Trophoblast cell (in vitro differentiated cells and primary cell): ENCODE data around the gene FHIT.

Experiments used
- DNase-seq, 2 donors: peaks; one replicate each; pipeline ENCODE4 v3.0.0-alpha.2; 2016
- H2AFZ ChIP-seq: 2 replicates; pipeline ENCODE4 v1.6.1; 2013; ENCODE audit warnings: low read length, moderate library complexity, mild to moderate bottlenecking; ENCODE audit not compliant: insufficient read depth, poor library complexity
- H2AK5ac ChIP-seq: 2 replicates; pipeline ENCODE4 v1.6.1; 2013; ENCODE audit warnings: mild to moderate bottlenecking, low read length
- H2BK120ac ChIP-seq: 2 replicates; pipeline ENCODE4 v1.6.1; 2013; ENCODE audit warnings: low read length, mild to moderate bottlenecking, moderate library complexity; ENCODE audit not compliant: insufficient read depth, poor library complexity
- H2BK12ac ChIP-seq: 2 replicates; pipeline ENCODE4 v1.6.1; 2013; ENCODE audit warnings: mild to moderate bottlenecking, low read length, moderate library complexity
- H2BK5ac ChIP-seq: 2 replicates; pipeline ENCODE4 v1.6.1; 2013; ENCODE audit warnings: low read length, low read depth, moderate library complexity, mild to moderate bottlenecking; ENCODE audit not compliant: poor library complexity
- H3K14ac ChIP-seq: 2 replicates; pipeline ENCODE4 v1.6.1; 2013; ENCODE audit warnings: mild to moderate bottlenecking, low read length
- H3K18ac ChIP-seq: 2 replicates; pipeline ENCODE4 v1.6.1; 2013; ENCODE audit warnings: mild to moderate bottlenecking, low read length
- H3K23ac ChIP-seq: 2 replicates; pipeline ENCODE4 v1.6.1; 2013; ENCODE audit warnings: low read length
- H3K27ac ChIP-seq: 2 replicates; pipeline ENCODE4 v1.5.1; 2013; ENCODE audit warnings: low read depth, mild to moderate bottlenecking, inconsistent platforms, low read length, moderate library complexity
- H3K27me3 ChIP-seq: 2 replicates; pipeline ENCODE4 v1.6.1; 2013; ENCODE audit warnings: inconsistent platforms, mild to moderate bottlenecking, low read length, moderate library complexity; ENCODE audit not compliant: insufficient read depth
- H3K36me3 ChIP-seq, 2 experiments: 1 replicate in 1 of 2; 2 replicates in 1 of 2; pipeline ENCODE4 v1.6.1; 2013; ENCODE audit warnings: low read length in 2 of 2, mild to moderate bottlenecking in 2 of 2, moderate library complexity in 1 of 2; ENCODE audit not compliant: insufficient read depth in 2 of 2, control insufficient read depth in 1 of 2
- H3K4ac ChIP-seq: 2 replicates; pipeline ENCODE4 v1.6.1; 2013; ENCODE audit warnings: low read depth, mild to moderate bottlenecking, low read length, moderate library complexity
- H3K4me1 ChIP-seq, 2 experiments: 1 replicate in 1 of 2; 2 replicates in 1 of 2; pipeline ENCODE4 v1.6.1; 2013; ENCODE audit warnings: low read length in 2 of 2, mild to moderate bottlenecking in 2 of 2, moderate library complexity in 1 of 2; ENCODE audit not compliant: insufficient read depth in 2 of 2, control insufficient read depth in 1 of 2
- H3K4me2 ChIP-seq: 2 replicates; pipeline ENCODE4 v1.6.1; 2013; ENCODE audit warnings: inconsistent platforms, mild to moderate bottlenecking, low read length, moderate library complexity
- H3K4me3 ChIP-seq: 2 replicates; pipeline ENCODE4 v1.5.1; 2013; ENCODE audit warnings: mild to moderate bottlenecking, low read depth, low read length, inconsistent platforms
- H3K79me1 ChIP-seq: one replicate; pipeline ENCODE4 v1.6.1; 2013; ENCODE audit warnings: low read length
- H3K79me2 ChIP-seq: 2 replicates; pipeline ENCODE4 v1.6.1; 2013; ENCODE audit warnings: low read length, mild to moderate bottlenecking; ENCODE audit not compliant: control insufficient read depth, insufficient read depth, poor library complexity
- H3K9ac ChIP-seq: 2 replicates; pipeline ENCODE4 v1.6.1; 2013; ENCODE audit warnings: mild to moderate bottlenecking, low read length
- H3K9me3 ChIP-seq: 2 replicates; pipeline ENCODE4 v1.6.1; 2013; ENCODE audit warnings: low read depth, mild to moderate bottlenecking, control low read depth, inconsistent platforms, low read length; ENCODE audit not compliant: insufficient read depth
- H4K12ac ChIP-seq: 2 replicates; pipeline ENCODE4 v1.6.1; 2013; ENCODE audit warnings: low read depth, mild to moderate bottlenecking, low read length, moderate library complexity
- H4K8ac ChIP-seq: 2 replicates; pipeline ENCODE4 v1.6.1; 2013; ENCODE audit warnings: low read depth, mild to moderate bottlenecking, low read length, moderate library complexity
- H4K91ac ChIP-seq: one replicate; pipeline ENCODE4 v1.6.1; 2013; ENCODE audit warnings: low read depth, mild to moderate bottlenecking, low read length, moderate library complexity
- WGBS: extraction: QIAGEN DNeasy Blood & Tissue Kit; methylation state at CpG from one replicate; pipeline ENCODE4 v1.1.7; 2013; ENCODE audit warnings: missing lambda C conversion rate; ENCODE audit not compliant: insufficient read length, insufficient coverage; ENCODE audit errors: extremely low coverage; 5-methylcytosine and 5-hydroxymethylcytosine counted together

The FHIT gene

DNA sequence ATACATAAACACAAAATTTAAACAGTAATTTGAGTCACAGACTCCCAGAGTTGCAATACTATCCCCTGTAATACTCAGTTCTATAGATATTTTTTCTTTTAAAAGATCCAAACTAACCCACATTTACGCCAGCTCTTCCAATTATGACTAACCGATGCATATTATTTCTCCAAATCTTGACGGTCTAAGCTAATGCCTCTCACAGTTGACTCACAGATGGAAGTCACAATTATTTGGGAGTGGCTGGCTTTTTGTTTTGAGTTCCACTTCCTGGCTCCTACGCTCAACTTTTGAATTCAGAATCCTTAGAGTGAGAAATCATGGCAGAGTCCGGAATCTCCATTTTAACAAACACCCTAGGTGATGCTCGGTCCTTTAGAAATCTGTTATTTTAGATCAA is 749.9 kb downstream of the FHIT start:
- Histone ChIP-seq H3K27ac (no peak overlapping the region), H2BK5ac (no peak overlapping the region), H4K8ac (no peak overlapping the region)

DNA sequence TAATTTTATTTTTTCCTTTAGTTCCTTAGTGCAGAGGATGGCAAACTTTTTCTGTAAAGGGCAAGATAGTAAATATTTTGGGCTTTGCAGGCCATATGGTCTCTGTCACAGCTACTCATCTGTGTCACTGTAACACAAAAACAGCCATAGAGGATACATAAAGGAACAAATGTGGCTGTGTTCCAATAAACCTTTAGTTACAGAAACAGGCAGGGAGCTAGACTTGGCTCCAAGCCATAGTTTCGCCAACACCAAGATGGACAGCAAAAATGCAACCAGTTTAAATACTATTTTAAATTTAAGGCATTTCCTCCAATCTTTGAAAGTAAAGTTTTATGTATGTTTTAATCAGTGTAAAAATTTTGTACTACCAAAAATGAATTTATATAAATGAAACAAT is 753.4 kb downstream of the FHIT start:
- Histone ChIP-seq H2BK12ac (no peak overlapping the region), H3K79me2 (no peaks in the 10 kb centered on the region), H4K12ac (no peak overlapping the region), H3K23ac (no peak overlapping the region), H3K27ac (no peak overlapping the region), H3K9me3 (no peaks in the 10 kb centered on the region), H2BK120ac (no peak overlapping the region), H3K4me1 (no peaks in the 10 kb centered on the region), H3K27me3 (no peaks in the 10 kb centered on the region), H2AFZ (no peak overlapping the region), H3K9ac (no peak overlapping the region), H3K18ac (no peak overlapping the region), H2AK5ac (no peak overlapping the region), H3K4ac (no peak overlapping the region), H3K36me3 (no peaks in the 10 kb centered on the region), H2BK5ac (no peak overlapping the region), H3K79me1 (no peaks in the 10 kb centered on the region), H4K8ac (no peak overlapping the region), H3K14ac (no peak overlapping the region), H3K4me2 (no peak overlapping the region), H3K4me3 (no peak overlapping the region), H4K91ac (no peak overlapping the region)
- WGBS = no CpG with 5 or more reads among the region's 1 CpG
- no peak for DNase-seq

More for the DNA sequence above, 749.9 kb downstream of the FHIT start:
- H3K9me3 ChIP-seq = no peaks in the 10 kb centered on the region
- no peak for DNase-seq
- no peaks in the 10 kb centered on the region for H3K79me2 ChIP-seq
- H3K23ac ChIP-seq = no peak overlapping the region
- no CpG with 5 or more reads among the region's 6 CpGs for WGBS
- no peaks in the 10 kb centered on the region for H3K79me1 ChIP-seq
- H3K18ac ChIP-seq = no peak overlapping the region
- H3K14ac ChIP-seq = no peak overlapping the region
- H2BK120ac ChIP-seq = no peak overlapping the region
- H3K4me1 ChIP-seq = no peaks in the 10 kb centered on the region
- H4K12ac ChIP-seq = no peak overlapping the region
- no peak overlapping the region for H2AFZ ChIP-seq
- H4K91ac ChIP-seq = no peak overlapping the region
- H3K4ac ChIP-seq = no peak overlapping the region
- no peaks in the 10 kb centered on the region for H3K27me3 ChIP-seq
- H2BK12ac ChIP-seq = no peak overlapping the region
- no peak overlapping the region for H3K4me2 ChIP-seq
- no peaks in the 10 kb centered on the region for H3K36me3 ChIP-seq
- H2AK5ac ChIP-seq = no peak overlapping the region
- no peak overlapping the region for H3K4me3 ChIP-seq
- H3K9ac ChIP-seq = no peak overlapping the region

DNA sequence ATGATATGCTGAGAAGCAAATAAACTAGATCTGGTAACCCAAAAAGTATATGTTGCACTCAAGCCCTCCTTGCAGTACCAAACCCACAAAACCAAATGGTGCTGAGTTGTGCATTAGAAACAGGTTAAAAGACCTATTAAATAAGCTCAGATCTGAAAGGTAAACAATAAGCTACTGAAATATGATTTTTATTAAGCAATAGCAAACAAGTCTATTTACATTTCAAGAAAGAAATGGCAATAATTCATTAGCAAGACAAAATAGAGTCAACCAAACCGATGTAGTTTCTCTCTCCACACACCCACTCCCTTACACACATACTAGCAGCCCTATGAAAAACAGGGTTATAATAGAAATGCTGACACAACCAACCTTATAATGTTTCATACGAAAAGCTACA is 760.3 kb downstream of the FHIT start:
- H3K14ac ChIP-seq = no peak overlapping the region
- no peak overlapping the region for H2BK12ac ChIP-seq
- H3K9me3 ChIP-seq = no peaks in the 10 kb centered on the region
- H3K4me2 ChIP-seq = no peak overlapping the region
- no peak overlapping the region for H3K9ac ChIP-seq
- H3K27me3 ChIP-seq = no peaks in the 10 kb centered on the region
- H3K4me1 ChIP-seq = no peaks in the 10 kb centered on the region
- H3K79me1 ChIP-seq = no peaks in the 10 kb centered on the region
- no peak overlapping the region for H2AFZ ChIP-seq
- no peak for DNase-seq
- no peaks in the 10 kb centered on the region for H3K79me2 ChIP-seq
- H4K8ac ChIP-seq = no peak overlapping the region
- no CpG with 5 or more reads among the region's 2 CpGs for WGBS
- no peak overlapping the region for H3K23ac ChIP-seq
- no peak overlapping the region for H3K27ac ChIP-seq
- H3K18ac ChIP-seq = no peak overlapping the region
- H2BK120ac ChIP-seq = no peak overlapping the region
- H3K4ac ChIP-seq = no peak overlapping the region
- H4K12ac ChIP-seq = no peak overlapping the region
- no peak overlapping the region for H2AK5ac ChIP-seq
- H4K91ac ChIP-seq = no peak overlapping the region
- H3K4me3 ChIP-seq = no peak overlapping the region
- H2BK5ac ChIP-seq = no peak overlapping the region
- H3K36me3 ChIP-seq = no peaks in the 10 kb centered on the region

DNA sequence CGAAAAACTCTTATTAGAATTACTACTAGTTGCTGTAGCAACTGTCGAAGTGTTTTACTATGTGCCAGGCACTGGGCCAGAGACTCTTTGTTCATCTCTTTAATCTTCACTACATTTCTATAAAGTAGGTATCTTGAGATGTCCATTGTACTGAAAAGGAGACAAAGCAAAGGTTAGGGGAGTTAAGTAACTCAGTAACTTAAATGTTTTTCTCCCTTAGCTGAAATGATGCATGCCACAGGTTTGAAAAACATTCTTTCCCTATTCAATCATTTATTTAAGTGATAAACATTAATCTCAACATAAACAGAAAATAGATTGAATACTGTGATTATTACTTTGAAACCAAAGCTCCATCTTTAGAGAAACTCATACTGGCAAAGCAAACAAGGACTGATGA is 776.2 kb downstream of the FHIT start:
- Histone ChIP-seq H4K91ac (no peak overlapping the region), H4K8ac (no peak overlapping the region), H3K23ac (no peak overlapping the region), H2BK12ac (no peak overlapping the region), H3K79me2 (no peaks in the 10 kb centered on the region), H3K4me2 (no peak overlapping the region), H4K12ac (no peak overlapping the region), H3K9ac (no peak overlapping the region), H2BK120ac (no peak overlapping the region), H3K18ac (no peak overlapping the region), H3K4ac (no peak overlapping the region), H3K4me3 (no peak overlapping the region), H3K14ac (no peak overlapping the region), H2BK5ac (no peak overlapping the region), H3K79me1 (no peaks in the 10 kb centered on the region), H3K9me3 (peaks cover 2% of the 10 kb centered on the region), H2AFZ (no peak overlapping the region), H3K27me3 (no peaks in the 10 kb centered on the region), H2AK5ac (no peak overlapping the region), H3K36me3 (no peaks in the 10 kb centered on the region), H3K27ac (no peak overlapping the region), H3K4me1 (peaks cover 0 to 1% of the 10 kb centered on the region in 2 experiments)
- DNase-seq = no peak
- no CpG with 5 or more reads among the region's 2 CpGs for WGBS
